ENCODE measurements around the gene KCTD15.

DNA sequence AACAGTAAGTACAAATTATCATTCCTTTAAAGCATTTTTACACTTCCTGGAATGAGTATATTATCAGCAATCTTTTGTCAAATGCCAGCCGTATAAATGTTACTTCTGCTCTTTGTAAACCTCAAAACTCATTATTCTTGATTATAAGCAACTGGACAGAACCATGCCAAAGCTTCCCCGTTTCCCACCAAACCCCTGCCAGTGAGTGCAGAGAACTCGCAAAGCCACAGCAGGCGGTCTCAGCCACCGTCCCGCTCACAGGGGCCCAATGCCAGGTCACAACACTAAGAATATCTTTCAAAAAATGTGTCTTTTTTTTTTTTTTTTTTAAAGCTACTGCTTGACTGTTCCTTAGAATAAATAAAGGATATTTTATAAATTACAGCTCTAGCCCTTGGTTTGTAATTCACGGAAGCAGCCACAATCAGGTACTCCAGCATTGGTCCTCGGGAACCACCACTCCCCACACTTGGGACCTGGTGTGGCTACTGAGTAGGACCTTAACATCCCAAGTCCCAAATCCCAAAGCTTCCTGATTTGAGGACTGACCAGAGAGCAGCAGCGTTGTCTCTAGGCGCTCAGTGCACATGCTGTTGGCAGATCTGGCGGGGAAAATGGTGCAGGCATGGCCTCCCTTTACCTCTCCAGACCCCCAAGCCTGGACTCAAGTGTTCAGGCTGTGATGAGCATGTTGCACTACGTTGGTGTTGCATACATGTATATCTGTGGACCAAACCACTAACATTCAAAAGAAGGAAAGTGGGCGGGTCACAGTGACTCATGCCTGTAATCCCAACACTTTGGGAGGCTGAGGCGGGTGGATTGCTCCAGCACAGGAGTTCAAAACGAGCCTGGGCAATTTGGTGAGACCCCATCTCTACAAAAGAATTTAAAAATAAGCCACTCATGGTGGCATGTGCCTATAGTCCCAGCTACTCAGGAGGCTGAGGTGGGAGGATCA, 19.0 kb downstream of the KCTD15 start:
- TF ChIP-seq, protein P1, sequence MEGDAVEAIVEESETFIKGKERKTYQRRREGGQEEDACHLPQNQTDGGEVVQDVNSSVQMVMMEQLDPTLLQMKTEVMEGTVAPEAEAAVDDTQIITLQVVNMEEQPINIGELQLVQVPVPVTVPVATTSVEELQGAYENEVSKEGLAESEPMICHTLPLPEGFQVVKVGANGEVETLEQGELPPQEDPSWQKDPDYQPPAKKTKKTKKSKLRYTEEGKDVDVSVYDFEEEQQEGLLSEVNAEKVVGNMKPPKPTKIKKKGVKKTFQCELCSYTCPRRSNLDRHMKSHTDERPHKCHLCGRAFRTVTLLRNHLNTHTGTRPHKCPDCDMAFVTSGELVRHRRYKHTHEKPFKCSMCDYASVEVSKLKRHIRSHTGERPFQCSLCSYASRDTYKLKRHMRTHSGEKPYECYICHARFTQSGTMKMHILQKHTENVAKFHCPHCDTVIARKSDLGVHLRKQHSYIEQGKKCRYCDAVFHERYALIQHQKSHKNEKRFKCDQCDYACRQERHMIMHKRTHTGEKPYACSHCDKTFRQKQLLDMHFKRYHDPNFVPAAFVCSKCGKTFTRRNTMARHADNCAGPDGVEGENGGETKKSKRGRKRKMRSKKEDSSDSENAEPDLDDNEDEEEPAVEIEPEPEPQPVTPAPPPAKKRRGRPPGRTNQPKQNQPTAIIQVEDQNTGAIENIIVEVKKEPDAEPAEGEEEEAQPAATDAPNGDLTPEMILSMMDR (IDR thresholded peaks at IDR 0.05): no peak
- TF ChIP-seq EZH2 (IDR thresholded peaks at IDR 0.05; ENCODE audit: borderline replicate concordance, insufficient read depth, low read depth, low read length, poor library complexity, severe bottlenecking): no peak
